ENCODE data around the gene GRM8.

GRCh38 chr7:126696256-126697038 is 556.3 kb downstream of the GRM8 start:
- TF ChIP-seq CTCF (IDR thresholded peaks at IDR 0.05) (no peak), POLR2A (IDR thresholded peaks at IDR 0.05) (no peak)
